ENCODE results near the gene FRMPD4. TPM values are rescaled to one million over a fixed set of nuclear protein-coding genes. Genes with fewer than 3 reads are reported as not detected.

Gene FRMPD4
- total RNA-seq, 1 experiment from 2014 or later = 1.4 TPM

GRCh38 chrX:12721042-12721441, 582.8 kb downstream of the FRMPD4 start (continued):
- no peak for TF ChIP-seq FOXK1 (CRISPR knock-in tag; IDR thresholded peaks at IDR 0.05)

GRCh38 chrX:12722314-12722713, 584.0 kb downstream of the FRMPD4 start:
- ATAC-seq (no peak), DNase-seq (ENCODE audit: low spot score) (no peak)
- Mint-ChIP-seq H3K27me3 (ENCODE audit: low read depth) (no peaks in the 10 kb centered on the region; the same call in 1 of the 2 replicates), H3K9me3 (no peaks in the 10 kb centered on the region), H3K27ac (no peak overlapping the region), H3K4me3 (no peak overlapping the region), H3K4me1 (no peaks in the 10 kb centered on the region), H3K36me3 (no peaks in the 10 kb centered on the region)
- CTCF ChIA-PET = no interaction called here
- TF ChIP-seq ZNF121 (CRISPR knock-in tag; IDR thresholded peaks at IDR 0.05) = no peak
- no peak for TF ChIP-seq AR (CRISPR knock-in tag; IDR thresholded peaks at IDR 0.05)
- TF ChIP-seq HMGA2 (CRISPR knock-in tag; IDR thresholded peaks at IDR 0.05) = no peak
- TF ChIP-seq STAT6 (CRISPR knock-in tag; conservative IDR thresholded peaks at IDR 0.05; ENCODE audit: low read depth) = no peak
- no peak for TF ChIP-seq CTCF (IDR thresholded peaks at IDR 0.05)
- no peak for TF ChIP-seq SP1 (CRISPR knock-in tag; conservative IDR thresholded peaks at IDR 0.05)
- TF ChIP-seq NFE2L1 (CRISPR knock-in tag; IDR thresholded peaks at IDR 0.05) = no peak
- no peak for TF ChIP-seq ZMAT4 (CRISPR knock-in tag; IDR thresholded peaks at IDR 0.05)
- TF ChIP-seq RELA (CRISPR knock-in tag; IDR thresholded peaks at IDR 0.05; ENCODE audit: borderline replicate concordance) = no peak
- TF ChIP-seq AFF4 (CRISPR knock-in tag; IDR thresholded peaks at IDR 0.05; ENCODE audit: borderline replicate concordance) = no peak
- TF ChIP-seq ETV6 (CRISPR knock-in tag; IDR thresholded peaks at IDR 0.05) = no peak
- POLR2A ChIA-PET = no interaction called here

GRCh38 chrX:12741416-12741815, 603.1 kb downstream of the FRMPD4 start:
- Mint-ChIP-seq H3K27ac (no peak overlapping the region), H3K9me3 (no peaks in the 10 kb centered on the region), H3K36me3 (no peaks in the 10 kb centered on the region), H3K4me3 (no peak overlapping the region), H3K27me3 (ENCODE audit: low read depth) (no peaks in the 10 kb centered on the region), H3K4me1 (0 out of 2 replicates have a peak, but pooled peaks cover 9% of the 10 kb centered on the region)
- TF ChIP-seq JUN (CRISPR knock-in tag; IDR thresholded peaks at IDR 0.05) (no peak), FOXJ3 (CRISPR knock-in tag; IDR thresholded peaks at IDR 0.05; ENCODE audit: borderline replicate concordance) (no peak), FOXK1 (CRISPR knock-in tag; IDR thresholded peaks at IDR 0.05) (no peak), TCF7 (CRISPR knock-in tag; IDR thresholded peaks at IDR 0.05; ENCODE audit: low read depth) (no peak), TEAD1 (CRISPR knock-in tag; IDR thresholded peaks at IDR 0.05) (no peak), AFF4 (CRISPR knock-in tag; IDR thresholded peaks at IDR 0.05; ENCODE audit: borderline replicate concordance) (no peak)
- DNase-seq (ENCODE audit: low spot score) (no peak), ATAC-seq (no peak)
- CTCF ChIA-PET = interaction anchor here (2.6 kb wide), 1 partner anchor 30 kb away, joined by 7 read pairs; no protein-coding TSS in a partner anchor
- POLR2A ChIA-PET = no interaction called here

Data from WTC11 (cell line).